H1 (cell line): ENCODE measurements around the gene NLRP11.

ENCODE experiments used
- CTCF ChIP-seq, 3 experiments: IDR thresholded peaks; 1 replicate in 2 of 3; 2 replicates in 1 of 3; pipeline versions ENCODE4 v1.5.1 to v1.6.1; 2011; ENCODE audit warnings: low read length in 3 of 3, mild to moderate bottlenecking in 3 of 3, inconsistent platforms in 2 of 3, low read depth in 1 of 3, moderate library complexity in 1 of 3; ENCODE audit not compliant: insufficient read depth in 1 of 3; ENCODE audit errors: control extremely low read depth in 1 of 3
- JUND ChIP-seq: IDR thresholded peaks from 2 replicates; pipeline ENCODE4 v1.6.1; 2011; ENCODE audit warnings: mild to moderate bottlenecking, improper control_type of control experiment, low read length
- POLR2A ChIP-seq, 2 experiments: IDR thresholded peaks; 1 replicate in 1 of 2; 2 replicates in 1 of 2; pipeline ENCODE4 v1.6.1; 2011; ENCODE audit warnings: low read depth in 2 of 2, low read length in 2 of 2, mild to moderate bottlenecking in 2 of 2; ENCODE audit errors: control extremely low read depth in 1 of 2
- RFX5 ChIP-seq: IDR thresholded peaks from 2 replicates; pipeline ENCODE4 v1.6.1; 2011; ENCODE audit warnings: low read depth, low read length, improper control_type of control experiment, borderline replicate concordance
- YY1 ChIP-seq: IDR thresholded peaks from 2 replicates; pipeline ENCODE4 v1.6.1; 2011; ENCODE audit warnings: low read depth, mild to moderate bottlenecking, low read length

- TF ChIP-seq CTCF (IDR thresholded peaks at IDR 0.05; ENCODE audit: control extremely low read depth in 1 of 3, insufficient read depth in 1 of 3, low read depth in 1 of 3, low read length in 3 of 3): no peak
- TF ChIP-seq RFX5: no peak
- TF ChIP-seq YY1: no peak
- no peak for TF ChIP-seq POLR2A (IDR thresholded peaks at IDR 0.05; ENCODE audit: control extremely low read depth in 1 of 2, low read depth in 2 of 2, low read length in 2 of 2)
- TF ChIP-seq JUND: no peak
Observed at GRCh38 chr19:55836340-55836739, 4.5 kb upstream of the NLRP11 start, which contains the start of gene NLRP4.
